OCI-LY1 (cell line): ENCODE measurements around the gene ALLC.

Source experiments
- CTCF ChIP-seq: fragments of 200-600 bp; sonication (generic), shearing (Covaris generic); IDR thresholded peaks from 2 replicates; pipeline ENCODE4 v1.5.1; 2017; ENCODE audit warnings: mild to moderate bottlenecking, antibody characterized with exemption, low read length, moderate library complexity, mixed read lengths
- EZH2 ChIP-seq: fragments of 200-600 bp; sonication (generic), shearing (Covaris generic); IDR thresholded peaks from 2 replicates; pipeline ENCODE4 v1.8.0; 2017; ENCODE audit warnings: borderline replicate concordance, mixed run types, mild to moderate bottlenecking, antibody characterized with exemption, low read length, moderate library complexity, mixed read lengths

- TF ChIP-seq CTCF (no peak), EZH2 (no peak)
These were observed 45.1 kb upstream of the ALLC start for GRCh38 chr2:3612639-3613523.
